SU-DHL-6 (cell line): ENCODE results near the gene NCKAP5.

ENCODE experiments used
- EZH2phosphoT487 ChIP-seq: fragments of 200-600 bp; sonication (generic), shearing (Covaris generic); conservative IDR thresholded peaks from 2 replicates; pipeline ENCODE4 v1.6.1; 2018; ENCODE audit warnings: mild to moderate bottlenecking, antibody characterized with exemption, low read length, moderate library complexity, mixed read lengths
- TF ChIP-seq, protein P1 (sequence below): fragments of 200-600 bp; sonication (generic); IDR thresholded peaks from one replicate; pipeline ENCODE4 v1.5.1; 2017; ENCODE audit warnings: antibody characterized with exemption, mild to moderate bottlenecking, low read length, moderate library complexity; ENCODE audit not compliant: insufficient read depth, poor library complexity, severe bottlenecking

- TF ChIP-seq, protein P1, sequence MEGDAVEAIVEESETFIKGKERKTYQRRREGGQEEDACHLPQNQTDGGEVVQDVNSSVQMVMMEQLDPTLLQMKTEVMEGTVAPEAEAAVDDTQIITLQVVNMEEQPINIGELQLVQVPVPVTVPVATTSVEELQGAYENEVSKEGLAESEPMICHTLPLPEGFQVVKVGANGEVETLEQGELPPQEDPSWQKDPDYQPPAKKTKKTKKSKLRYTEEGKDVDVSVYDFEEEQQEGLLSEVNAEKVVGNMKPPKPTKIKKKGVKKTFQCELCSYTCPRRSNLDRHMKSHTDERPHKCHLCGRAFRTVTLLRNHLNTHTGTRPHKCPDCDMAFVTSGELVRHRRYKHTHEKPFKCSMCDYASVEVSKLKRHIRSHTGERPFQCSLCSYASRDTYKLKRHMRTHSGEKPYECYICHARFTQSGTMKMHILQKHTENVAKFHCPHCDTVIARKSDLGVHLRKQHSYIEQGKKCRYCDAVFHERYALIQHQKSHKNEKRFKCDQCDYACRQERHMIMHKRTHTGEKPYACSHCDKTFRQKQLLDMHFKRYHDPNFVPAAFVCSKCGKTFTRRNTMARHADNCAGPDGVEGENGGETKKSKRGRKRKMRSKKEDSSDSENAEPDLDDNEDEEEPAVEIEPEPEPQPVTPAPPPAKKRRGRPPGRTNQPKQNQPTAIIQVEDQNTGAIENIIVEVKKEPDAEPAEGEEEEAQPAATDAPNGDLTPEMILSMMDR = no peak
- TF ChIP-seq EZH2phosphoT487 = no peak
Observed at GRCh38 chr2:132904142-132904842, 664.0 kb downstream of the NCKAP5 start.
